SK-N-SH (cell line): ENCODE data around the gene EPHA6. TPM values are rescaled to one million over a fixed set of nuclear protein-coding genes. Genes with fewer than 3 reads are reported as not detected.
"Not testable (repeated sequence)": the region's sequence is repeated elsewhere in the genome, so short reads cannot be mapped to it uniquely, and the experiment has no call there.

ENCODE experiments used
- CTCF ChIA-PET: fragments of 300-600, 350-600 bp; formaldehyde crosslinking; extraction: SDS; loops from one replicate; lab custom pipeline; 2021; lab: Yijun Ruan, JAX
- POLR2A ChIA-PET: fragments of 350-600 bp; sonication (Branson Sonifier 250); formaldehyde crosslinking; extraction: SDS; loops from one replicate; lab custom pipeline; 2020; ENCODE audit warnings: antibody characterized with exemption, inconsistent platforms; lab: Yijun Ruan, JAX
- DNase-seq: peaks from one replicate; pipeline ENCODE4 v3.0.0; 2012
- H2AFZ ChIP-seq: fragments of 200-600 bp; sonication (generic); 2 replicates; pipeline ENCODE4 v1.8.1; 2016; ENCODE audit warnings: antibody characterized with exemption, mild to moderate bottlenecking, low read depth
- H3F3A ChIP-seq: fragments of 200-600 bp; sonication (generic); replicated peaks from 2 replicates; pipeline ENCODE3; 2016; ENCODE audit warnings: antibody characterized with exemption, mild to moderate bottlenecking; ENCODE audit not compliant: insufficient read depth
- H3K27ac ChIP-seq, 2 experiments: fragments of 200-500 bp in 1 of 2; fragments of 200-600 bp in 1 of 2; sonication (Bioruptor generic) in 1 of 2; sonication (generic), shearing (Covaris generic) in 1 of 2; 2 replicates each; pipeline versions ENCODE4 v1.5.1 to v1.6.1; 2014 to 2016; ENCODE audit warnings: low read depth in 2 of 2, inconsistent platforms in 1 of 2, low read length in 1 of 2, mild to moderate bottlenecking in 1 of 2, mixed read lengths in 1 of 2
- H3K27me3 ChIP-seq: fragments of 200-600 bp; sonication (generic), shearing (Covaris generic); 2 replicates; pipeline ENCODE4 v1.6.1; 2016; ENCODE audit warnings: mixed run types; ENCODE audit not compliant: insufficient read depth
- H3K36me3 ChIP-seq, 2 experiments: fragments of 200-500 bp in 1 of 2; fragments of 200-600 bp in 1 of 2; sonication (Bioruptor generic) in 1 of 2; sonication (generic) in 1 of 2; replicated peaks in 1 of 2; 2 replicates each; pipeline versions ENCODE3 to v1.5.1; 2014 to 2016; ENCODE audit warnings: low read length in 1 of 2, mild to moderate bottlenecking in 1 of 2; ENCODE audit not compliant: insufficient read depth in 2 of 2, control insufficient read depth in 1 of 2
- H3K4me1 ChIP-seq, 2 experiments: fragments of 200-500 bp in 1 of 2; fragments of 200-600 bp in 1 of 2; sonication (Bioruptor generic) in 1 of 2; sonication (generic), shearing (Covaris generic) in 1 of 2; 2 replicates each; pipeline versions ENCODE4 v1.5.1 to v1.6.1; 2014 to 2016; ENCODE audit warnings: low read depth in 1 of 2, low read length in 1 of 2, mixed run types in 1 of 2; ENCODE audit not compliant: insufficient read depth in 2 of 2, control insufficient read depth in 1 of 2
- H3K4me2 ChIP-seq: fragments of 200-600 bp; sonication (generic), shearing (Covaris generic); 2 replicates; pipeline ENCODE4 v1.6.1; 2017; ENCODE audit warnings: mixed run types
- H3K4me3 ChIP-seq, 2 experiments: fragments of 200-500 bp in 1 of 2; fragments of 200-600 bp in 1 of 2; sonication (Bioruptor generic) in 1 of 2; sonication (generic), shearing (Covaris generic) in 1 of 2; 2 replicates each; pipeline versions ENCODE4 v1.5.1 to v1.8.1; 2014 to 2016; ENCODE audit warnings: low read depth in 2 of 2, inconsistent platforms in 1 of 2, low read length in 1 of 2, mild to moderate bottlenecking in 1 of 2, mixed read lengths in 1 of 2, moderate library complexity in 1 of 2
- H3K79me2 ChIP-seq: fragments of 200-600 bp; sonication (generic); 2 replicates; pipeline ENCODE4 v1.8.1; 2017; ENCODE audit warnings: mild to moderate bottlenecking; ENCODE audit not compliant: insufficient read depth
- H3K9ac ChIP-seq: fragments of 200-600 bp; sonication (generic); 2 replicates; pipeline ENCODE4 v1.6.1; 2017; ENCODE audit warnings: mixed run types
- H3K9me2 ChIP-seq: fragments of 200-600 bp; sonication (generic); 2 replicates; pipeline ENCODE4 v1.6.1; 2017; ENCODE audit warnings: mixed run types
- H3K9me3 ChIP-seq: fragments of 200-600 bp; sonication (generic); 2 replicates; pipeline ENCODE4 v1.6.1; 2017; ENCODE audit warnings: mixed run types, mild to moderate bottlenecking, moderate library complexity
- H4K20me1 ChIP-seq: fragments of 200-600 bp; sonication (generic); 2 replicates; pipeline ENCODE4 v1.6.1; 2017; ENCODE audit warnings: mild to moderate bottlenecking, mixed run types; ENCODE audit not compliant: insufficient read depth
- CHD2 ChIP-seq: fragments of 150-350 bp; IDR thresholded peaks from 2 replicates; pipeline ENCODE4 v1.6.1; 2018; ENCODE audit warnings: low read length; ENCODE audit not compliant: partially characterized antibody
- ELF1 ChIP-seq: IDR thresholded peaks from 2 replicates; pipeline ENCODE4 v1.4.0; 2012
- FOSL2 ChIP-seq: IDR thresholded peaks from 2 replicates; pipeline ENCODE4 v1.4.0; 2012; ENCODE audit warnings: low read depth, mild to moderate bottlenecking, moderate library complexity, borderline replicate concordance
- GABPA ChIP-seq: IDR thresholded peaks from 2 replicates; pipeline ENCODE4 v1.4.0; 2012; ENCODE audit warnings: low read depth, mild to moderate bottlenecking
- GATA2 ChIP-seq: sonication (generic); formaldehyde crosslinking; IDR thresholded peaks from 2 replicates; pipeline ENCODE4 v1.5.0; 2020; ENCODE audit warnings: mild to moderate bottlenecking, missing genetic modification reagents
- RCOR1 ChIP-seq: fragments of 150-350 bp; IDR thresholded peaks from 2 replicates; pipeline ENCODE4 v1.6.1; 2017; ENCODE audit warnings: antibody characterized with exemption, low read length
- RFX5 ChIP-seq: IDR thresholded peaks from 2 replicates; pipeline ENCODE4 v1.6.1; 2012; ENCODE audit warnings: mild to moderate bottlenecking, improper control_type of control experiment, low read length
- RXRA ChIP-seq: IDR thresholded peaks from 2 replicates; pipeline ENCODE4 v1.4.0; 2012; ENCODE audit warnings: low read depth, mild to moderate bottlenecking, borderline replicate concordance
- SIN3A ChIP-seq: IDR thresholded peaks from 2 replicates; pipeline ENCODE4 v1.6.1; 2012; ENCODE audit warnings: low read depth, mild to moderate bottlenecking, low read length, moderate library complexity, borderline replicate concordance
- SMC3 ChIP-seq: IDR thresholded peaks from 2 replicates; pipeline ENCODE4 v1.6.1; 2012; ENCODE audit warnings: low read depth, low read length, improper control_type of control experiment
- TCF12 ChIP-seq: IDR thresholded peaks from 2 replicates; pipeline ENCODE4 v1.4.0; 2012
- WGBS: methylation state at CpG from one replicate; pipeline ENCODE4 v1.1.6; 2017; ENCODE audit warnings: low lambda C conversion rate; 5-methylcytosine and 5-hydroxymethylcytosine counted together
- polyA plus RNA-seq, 3 experiments: library from polyadenylated mRNA; depleted of rRNA; stranded (reverse); fragments of >200 nt; gene quantifications; 2 replicates each; pipeline ENCODE4 v1.2.3, GENCODE V29; 2012
- TF ChIP-seq, protein P1 (sequence below): fragments of 200-600 bp; sonication (generic); IDR thresholded peaks from 2 replicates; pipeline ENCODE4 v1.6.1; 2017; ENCODE audit warnings: antibody characterized with exemption, mild to moderate bottlenecking, moderate library complexity

The EPHA6 gene
- polyA plus RNA-seq, 1 of the 3 experiments (the other 2 are of a cell fraction) = not detected

DNA sequence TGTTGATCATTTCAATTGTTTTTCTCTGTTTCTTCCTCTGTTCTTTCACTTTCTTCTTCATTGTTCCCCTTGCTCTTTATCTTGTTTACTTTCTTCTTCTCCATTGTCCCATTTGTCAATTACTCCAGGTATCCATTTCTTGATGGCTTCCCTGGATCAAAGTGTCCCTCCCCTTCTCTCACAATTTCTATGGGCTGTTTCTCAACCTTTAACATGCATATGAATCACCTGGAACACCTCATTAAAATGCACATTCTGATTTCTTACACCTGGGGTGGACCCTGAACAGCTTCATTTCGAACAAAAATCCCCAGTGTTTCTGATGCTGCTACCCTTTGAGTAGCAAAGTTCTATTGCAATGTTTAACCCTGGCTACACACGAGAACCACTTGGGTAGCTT is 454.8 kb downstream of the EPHA6 start:
- no peak for DNase-seq
- no peaks in the 10 kb centered on the region for H3K9me2 ChIP-seq
- H3F3A ChIP-seq = no peaks in the 10 kb centered on the region
- H3K36me3 ChIP-seq = no peaks in the 10 kb centered on the region
- no peaks in the 10 kb centered on the region for H3K79me2 ChIP-seq
- CTCF ChIA-PET = no interaction called here
- no peak overlapping the region for H3K4me3 ChIP-seq
- no peaks in the 10 kb centered on the region for H3K9me3 ChIP-seq
- POLR2A ChIA-PET = no interaction called here
- 0% methylated on average over 2 of the region's 2 CpGs for WGBS
- no peak overlapping the region for H3K27ac ChIP-seq
- TF ChIP-seq SIN3A (no peak), TCF12 (no peak), RXRA (no peak), ELF1 (no peak), SMC3 (no peak), RCOR1 (no peak), GABPA (no peak), GATA2 (CRISPR knock-in tag) (no peak), FOSL2 (no peak), RFX5 (no peak), CHD2 (no peak)
- TF ChIP-seq, protein P1, sequence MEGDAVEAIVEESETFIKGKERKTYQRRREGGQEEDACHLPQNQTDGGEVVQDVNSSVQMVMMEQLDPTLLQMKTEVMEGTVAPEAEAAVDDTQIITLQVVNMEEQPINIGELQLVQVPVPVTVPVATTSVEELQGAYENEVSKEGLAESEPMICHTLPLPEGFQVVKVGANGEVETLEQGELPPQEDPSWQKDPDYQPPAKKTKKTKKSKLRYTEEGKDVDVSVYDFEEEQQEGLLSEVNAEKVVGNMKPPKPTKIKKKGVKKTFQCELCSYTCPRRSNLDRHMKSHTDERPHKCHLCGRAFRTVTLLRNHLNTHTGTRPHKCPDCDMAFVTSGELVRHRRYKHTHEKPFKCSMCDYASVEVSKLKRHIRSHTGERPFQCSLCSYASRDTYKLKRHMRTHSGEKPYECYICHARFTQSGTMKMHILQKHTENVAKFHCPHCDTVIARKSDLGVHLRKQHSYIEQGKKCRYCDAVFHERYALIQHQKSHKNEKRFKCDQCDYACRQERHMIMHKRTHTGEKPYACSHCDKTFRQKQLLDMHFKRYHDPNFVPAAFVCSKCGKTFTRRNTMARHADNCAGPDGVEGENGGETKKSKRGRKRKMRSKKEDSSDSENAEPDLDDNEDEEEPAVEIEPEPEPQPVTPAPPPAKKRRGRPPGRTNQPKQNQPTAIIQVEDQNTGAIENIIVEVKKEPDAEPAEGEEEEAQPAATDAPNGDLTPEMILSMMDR = no peak
- H3K27me3 ChIP-seq = no peaks in the 10 kb centered on the region
- H3K9ac ChIP-seq = no peak overlapping the region
- H3K4me2 ChIP-seq = no peak overlapping the region
- no peak overlapping the region for H2AFZ ChIP-seq
- H4K20me1 ChIP-seq = no peaks in the 10 kb centered on the region
- no peaks in the 10 kb centered on the region for H3K4me1 ChIP-seq

DNA sequence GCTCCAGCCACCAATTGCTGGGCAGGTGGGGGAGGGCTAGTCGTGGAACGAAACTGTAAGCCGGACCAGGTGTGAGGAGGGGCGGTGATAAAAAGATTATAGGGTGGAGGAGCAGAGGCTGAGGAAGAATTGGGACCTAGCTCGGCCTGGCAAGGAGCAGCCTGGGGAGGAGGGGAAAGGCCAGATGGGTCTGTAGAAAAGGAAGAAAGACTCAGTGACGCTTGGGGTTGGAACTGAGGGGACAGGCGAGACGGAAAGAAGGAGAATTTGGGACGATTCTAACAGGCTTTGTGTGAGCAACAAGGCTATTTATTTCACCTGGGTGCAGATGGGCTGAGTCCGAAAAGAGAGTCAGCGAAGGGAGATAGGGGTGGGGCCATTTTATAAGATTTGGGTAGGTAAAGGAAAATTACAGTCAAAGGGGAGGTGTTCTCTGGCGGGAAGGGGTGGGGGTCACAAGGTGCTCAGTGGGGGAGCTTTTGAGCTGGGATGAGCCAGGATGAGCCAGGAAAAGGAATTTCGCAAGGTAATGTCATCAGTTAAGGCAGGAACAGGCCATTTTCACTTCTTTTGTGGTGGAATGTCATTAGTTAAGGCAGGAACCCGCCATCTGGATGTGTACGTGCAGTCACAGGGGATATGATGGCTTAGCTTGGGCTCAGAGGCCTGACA is 462.6 kb downstream of the EPHA6 start:
- H2AFZ ChIP-seq, H3K4me1 ChIP-seq, H3K4me2 ChIP-seq, H4K20me1 ChIP-seq, H3K9me3 ChIP-seq, H3K36me3 ChIP-seq, H3K79me2 ChIP-seq, H3K9ac ChIP-seq, H3K9me2 ChIP-seq, H3F3A ChIP-seq, DNase-seq, H3K27me3 ChIP-seq, H3K27ac ChIP-seq, POLR2A ChIA-PET, H3K4me3 ChIP-seq: not testable (repeated sequence)
- 41% methylated on average over 15 of the region's 15 CpGs for WGBS
- CTCF ChIA-PET = interaction anchor here (1.8 kb wide), 1 partner anchor 442 kb away, joined by 4 read pairs; no protein-coding TSS in a partner anchor
